Mesenchymal stem cell (in vitro differentiated cells and primary cell): Measurements from ENCODE around the gene CCR1.

Experiments
- DNase-seq: peaks from one replicate; pipeline ENCODE4 v3.0.0-alpha.2; 2013
- H2AFZ ChIP-seq: one replicate; pipeline ENCODE4 v1.6.1; 2013; ENCODE audit warnings: low read depth, mild to moderate bottlenecking, control low read depth, inconsistent platforms, low read length, moderate library complexity
- H2AK5ac ChIP-seq: 2 replicates; pipeline ENCODE4 v1.6.1; 2013; ENCODE audit warnings: low read length, moderate library complexity, mild to moderate bottlenecking, inconsistent platforms; ENCODE audit not compliant: severe bottlenecking
- H2BK120ac ChIP-seq: one replicate; pipeline ENCODE4 v1.6.1; 2013; ENCODE audit warnings: low read depth, mild to moderate bottlenecking, inconsistent platforms, low read length, moderate library complexity
- H2BK12ac ChIP-seq, 2 experiments: one replicate each; pipeline ENCODE4 v1.6.1; 2013; ENCODE audit warnings: inconsistent platforms in 2 of 2, low read length in 2 of 2, mild to moderate bottlenecking in 2 of 2, moderate library complexity in 2 of 2, control low read depth in 1 of 2
- H2BK15ac ChIP-seq: one replicate; pipeline ENCODE4 v1.6.1; 2013; ENCODE audit warnings: mild to moderate bottlenecking, low read depth, inconsistent platforms; ENCODE audit not compliant: poor library complexity, severe bottlenecking
- H2BK5ac ChIP-seq: 2 replicates; pipeline ENCODE4 v1.6.1; 2013; ENCODE audit warnings: low read depth, mild to moderate bottlenecking, low read length, control low read depth, inconsistent platforms; ENCODE audit not compliant: poor library complexity, severe bottlenecking
- H3K14ac ChIP-seq, 2 experiments: one replicate each; pipeline ENCODE4 v1.6.1; 2013; ENCODE audit warnings: inconsistent platforms in 2 of 2, low read length in 2 of 2, control low read depth in 1 of 2, mild to moderate bottlenecking in 1 of 2, moderate library complexity in 1 of 2
- H3K18ac ChIP-seq, 2 experiments: one replicate each; pipeline ENCODE4 v1.6.1; 2013; ENCODE audit warnings: inconsistent platforms in 2 of 2, low read length in 2 of 2, control low read depth in 1 of 2, low read depth in 1 of 2, mild to moderate bottlenecking in 1 of 2
- H3K23ac ChIP-seq, 2 experiments: one replicate each; pipeline ENCODE4 v1.6.1; 2013; ENCODE audit warnings: inconsistent platforms in 2 of 2, low read length in 2 of 2, mild to moderate bottlenecking in 2 of 2, moderate library complexity in 2 of 2, control low read depth in 1 of 2
- H3K27ac ChIP-seq: 2 replicates; pipeline ENCODE4 v1.5.1; 2013; ENCODE audit warnings: mild to moderate bottlenecking, moderate library complexity, low read length, control low read depth, inconsistent platforms; ENCODE audit not compliant: poor library complexity, severe bottlenecking
- H3K27me3 ChIP-seq, 2 experiments: 2 replicates each; pipeline versions ENCODE4 v1.6.1 to v1.7.0; 2013; ENCODE audit warnings: low read length in 2 of 2, mild to moderate bottlenecking in 2 of 2, moderate library complexity in 2 of 2, control low read depth in 1 of 2, inconsistent platforms in 1 of 2; ENCODE audit not compliant: control insufficient read depth in 1 of 2, insufficient read depth in 1 of 2
- H3K36me3 ChIP-seq, 2 experiments: 2 replicates each; pipeline versions ENCODE4 v1.6.1 to v1.7.0; 2013; ENCODE audit warnings: low read length in 2 of 2, control low read depth in 1 of 2, inconsistent platforms in 1 of 2, low read depth in 1 of 2, mild to moderate bottlenecking in 1 of 2; ENCODE audit not compliant: insufficient read depth in 2 of 2, control insufficient read depth in 1 of 2
- H3K4ac ChIP-seq, 2 experiments: one replicate each; pipeline ENCODE4 v1.6.1; 2013; ENCODE audit warnings: inconsistent platforms in 2 of 2, low read length in 2 of 2, mild to moderate bottlenecking in 2 of 2, moderate library complexity in 2 of 2, control low read depth in 1 of 2, low read depth in 1 of 2
- H3K4me1 ChIP-seq: 2 replicates; pipeline ENCODE4 v1.6.1; 2013; ENCODE audit warnings: low read depth, low read length, control low read depth; ENCODE audit not compliant: control insufficient read depth, insufficient read depth
- H3K4me2 ChIP-seq: 2 replicates; pipeline ENCODE4 v1.6.1; 2013; ENCODE audit warnings: low read length, mild to moderate bottlenecking, inconsistent platforms; ENCODE audit not compliant: poor library complexity, severe bottlenecking
- H3K4me3 ChIP-seq, 2 experiments: 2 replicates each; pipeline versions ENCODE4 v1.5.1 to v1.7.0; 2013; ENCODE audit warnings: low read length in 2 of 2, mild to moderate bottlenecking in 2 of 2, control low read depth in 1 of 2, low read depth in 1 of 2; ENCODE audit not compliant: insufficient read depth in 1 of 2
- H3K79me1 ChIP-seq: replicated peaks from 2 replicates; pipeline ENCODE4 v1.6.1; 2013; ENCODE audit warnings: mild to moderate bottlenecking, control low read depth, low read length, inconsistent platforms; ENCODE audit not compliant: poor library complexity, severe bottlenecking
- H3K9ac ChIP-seq: 2 replicates; pipeline ENCODE4 v1.7.0; 2013; ENCODE audit warnings: mild to moderate bottlenecking, low read length, moderate library complexity
- H3K9me3 ChIP-seq: 2 replicates; pipeline ENCODE4 v1.7.0; 2013; ENCODE audit warnings: mild to moderate bottlenecking, low read length; ENCODE audit not compliant: control insufficient read depth
- H4K8ac ChIP-seq: one replicate; pipeline ENCODE4 v1.6.1; 2013; ENCODE audit warnings: inconsistent platforms, mild to moderate bottlenecking, low read length, moderate library complexity
- H4K91ac ChIP-seq: one replicate; pipeline ENCODE4 v1.6.1; 2013; ENCODE audit warnings: mild to moderate bottlenecking, low read length, inconsistent platforms
- WGBS: methylation state at CpG from one replicate; pipeline ENCODE4 v1.1.7; 2013; ENCODE audit warnings: mixed read lengths; 5-methylcytosine and 5-hydroxymethylcytosine counted together

Gene CCR1

DNA sequence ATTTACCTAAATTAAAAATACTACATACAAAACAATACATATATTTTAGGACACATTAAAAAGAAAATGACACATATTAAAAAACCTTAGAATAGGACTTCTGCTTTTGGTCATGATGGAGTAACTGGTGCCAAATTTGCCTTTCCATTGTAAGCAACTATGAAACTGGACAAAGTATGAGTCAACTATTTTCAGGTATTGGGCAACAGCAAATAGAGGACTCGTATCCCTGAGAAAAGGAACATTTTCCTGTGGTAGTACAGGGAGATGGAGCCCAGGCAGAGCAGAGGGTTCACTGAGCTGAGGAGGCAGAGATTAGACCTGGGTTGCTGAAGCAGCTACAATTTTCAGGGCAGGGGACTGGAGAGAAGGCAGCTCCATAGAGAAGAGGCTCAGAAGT, 14.7 kb downstream of the CCR1 start:
- Histone ChIP-seq H2BK120ac (no peak overlapping the region), H3K27me3 (no peaks in the 10 kb centered on the region), H3K36me3 (no peaks in the 10 kb centered on the region), H3K79me1 (no peaks in the 10 kb centered on the region), H2BK15ac (no peak overlapping the region), H2BK5ac (no peak overlapping the region), H3K9ac (peak overlapping the region; percentile 44), H3K27ac (no peak overlapping the region), H3K4me1 (no peaks in the 10 kb centered on the region), H3K4me2 (no peak overlapping the region), H2AK5ac (no peak overlapping the region), H3K18ac (no peak overlapping the region), H4K8ac (no peak overlapping the region), H3K4ac (no peak overlapping the region), H2AFZ (no peak overlapping the region), H3K9me3 (peaks cover 24% of the 10 kb centered on the region), H3K14ac (no peak overlapping the region), H2BK12ac (no peak overlapping the region), H4K91ac (no peak overlapping the region), H3K4me3 (no peak overlapping the region), H3K23ac (no peak overlapping the region)
- DNase-seq: peak; percentile 22
- WGBS: 64% methylated on average over 1 of the region's 1 CpG

DNA sequence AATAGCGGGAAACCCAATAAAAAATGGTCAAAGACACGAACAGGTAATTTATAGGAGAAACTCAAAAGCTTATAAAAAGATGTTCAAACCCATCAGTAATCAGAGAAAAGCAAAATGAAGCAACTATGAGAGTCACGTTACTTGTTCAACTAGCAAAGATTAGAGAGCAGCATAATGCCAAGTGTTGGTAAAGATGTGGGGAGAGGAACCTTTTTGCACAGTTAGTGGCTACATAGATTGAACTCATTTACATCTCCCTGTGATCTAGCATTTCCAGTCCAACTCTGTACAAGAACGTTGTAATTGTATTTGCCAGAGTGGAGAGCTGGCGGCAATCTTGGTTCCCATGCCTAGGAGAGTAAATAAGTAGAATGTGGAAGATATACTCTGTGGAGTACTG, 15.2 kb downstream of the CCR1 start:
- DNase-seq: no peak

DNA sequence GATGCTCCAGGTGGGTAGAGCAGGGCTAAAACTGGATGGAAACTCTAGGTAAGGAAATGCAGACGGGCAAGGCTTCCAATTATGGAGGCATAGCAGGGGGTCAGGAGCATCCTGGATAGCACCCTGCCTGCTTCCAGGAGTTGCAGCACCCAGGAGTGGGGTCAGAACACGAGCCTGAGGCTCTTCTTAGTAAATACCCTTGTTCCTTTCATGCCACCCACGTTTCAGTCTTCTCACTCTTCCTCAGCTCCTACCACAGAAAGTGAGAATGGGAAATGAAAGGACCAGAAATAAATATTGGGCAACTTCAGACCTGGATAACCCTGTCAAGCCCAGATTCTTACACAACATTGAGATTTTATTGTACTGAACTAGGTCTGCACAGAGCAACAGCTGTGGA, 16.4 kb downstream of the CCR1 start:
- DNase-seq: no peak
- Histone ChIP-seq H3K4me2 (no peak overlapping the region), H2AK5ac (no peak overlapping the region), H3K36me3 (no peaks in the 10 kb centered on the region), H3K27me3 (no peaks in the 10 kb centered on the region), H3K14ac (no peak overlapping the region), H3K18ac (no peak overlapping the region), H3K79me1 (no peaks in the 10 kb centered on the region), H3K23ac (no peak overlapping the region), H2BK5ac (no peak overlapping the region), H2BK120ac (no peak overlapping the region), H2BK15ac (no peak overlapping the region), H3K9ac (no peak overlapping the region), H3K4me3 (no peak overlapping the region), H3K4me1 (peaks cover 4% of the 10 kb centered on the region), H3K4ac (no peak overlapping the region), H2BK12ac (no peak overlapping the region), H3K27ac (no peak overlapping the region), H3K9me3 (peaks cover 11% of the 10 kb centered on the region), H4K91ac (no peak overlapping the region), H2AFZ (no peak overlapping the region), H4K8ac (no peak overlapping the region)
- WGBS: 90% methylated on average over 1 of the region's 3 CpGs

More for the DNA sequence above, 15.2 kb downstream of the CCR1 start:
- Histone ChIP-seq H2BK15ac (no peak overlapping the region), H2AK5ac (no peak overlapping the region), H3K4me2 (no peak overlapping the region), H3K36me3 (no peaks in the 10 kb centered on the region), H2BK120ac (no peak overlapping the region), H3K9me3 (peaks cover 19% of the 10 kb centered on the region), H3K9ac (no peak overlapping the region), H3K18ac (no peak overlapping the region), H3K4me1 (peaks cover under 1% of the 10 kb centered on the region), H4K91ac (no peak overlapping the region), H3K27me3 (no peaks in the 10 kb centered on the region), H3K14ac (no peak overlapping the region), H3K23ac (no peak overlapping the region), H3K4ac (no peak overlapping the region), H2AFZ (no peak overlapping the region), H2BK12ac (no peak overlapping the region), H4K8ac (no peak overlapping the region), H3K79me1 (no peaks in the 10 kb centered on the region), H3K4me3 (no peak overlapping the region), H3K27ac (no peak overlapping the region), H2BK5ac (no peak overlapping the region)
- 81% methylated on average over 3 of the region's 5 CpGs for WGBS

GRCh38 chr3:46188708-46189107, 19.4 kb downstream of the CCR1 start:
- 91% methylated on average over 10 of the region's 10 CpGs for WGBS
- peaks cover 6% of the 10 kb centered on the region for H3K9me3 ChIP-seq

More at GRCh38 chr3:46188708-46189107, 19.4 kb downstream of the CCR1 start:
- Histone ChIP-seq H2AFZ (no peak overlapping the region), H2BK120ac (no peak overlapping the region), H3K27ac (no peak overlapping the region), H3K9ac (peak overlapping the region; percentile 63), H2AK5ac (no peak overlapping the region), H3K14ac (no peak overlapping the region), H2BK15ac (no peak overlapping the region), H4K91ac (no peak overlapping the region), H3K36me3 (no peaks in the 10 kb centered on the region), H3K27me3 (no peaks in the 10 kb centered on the region), H3K4ac (no peak overlapping the region), H3K4me1 (peaks cover 4% of the 10 kb centered on the region), H3K4me2 (no peak overlapping the region), H4K8ac (no peak overlapping the region), H3K79me1 (no peaks in the 10 kb centered on the region), H2BK12ac (no peak overlapping the region), H3K4me3 (no peak overlapping the region), H3K18ac (no peak overlapping the region), H3K23ac (no peak overlapping the region), H2BK5ac (no peak overlapping the region)
- DNase-seq: no peak
